HEK293T (cell line): Measurements from ENCODE around the gene KCNE2.

ENCODE experiments used
- BHLHE40 ChIP-seq: fragments of 450-650 bp; IDR thresholded peaks from 2 replicates; pipeline ENCODE4 v1.6.1; 2016; ENCODE audit warnings: mild to moderate bottlenecking, moderate library complexity, borderline replicate concordance
- CTBP1 ChIP-seq: fragments of 450-650 bp; IDR thresholded peaks from 2 replicates; pipeline ENCODE4 v1.6.1; 2016; ENCODE audit warnings: borderline replicate concordance
- ELF4 ChIP-seq: fragments of 450-650 bp; IDR thresholded peaks from 2 replicates; pipeline ENCODE4 v1.6.1; 2017; ENCODE audit warnings: antibody characterized with exemption
- FOXA1 ChIP-seq: fragments of 450-650 bp; IDR thresholded peaks from 2 replicates; pipeline ENCODE4 v1.6.1; 2016; ENCODE audit warnings: mild to moderate bottlenecking
- HDGF ChIP-seq: fragments of 450-650 bp; IDR thresholded peaks from 2 replicates; pipeline ENCODE4 v1.6.1; 2017; ENCODE audit warnings: antibody characterized with exemption, borderline replicate concordance
- L3MBTL2 ChIP-seq: fragments of 450-650 bp; conservative IDR thresholded peaks from 2 replicates; pipeline ENCODE4 v1.6.1; 2016; ENCODE audit warnings: mild to moderate bottlenecking
- NFRKB ChIP-seq: fragments of 450-650 bp; IDR thresholded peaks from 2 replicates; pipeline ENCODE4 v1.6.1; 2016; ENCODE audit warnings: mild to moderate bottlenecking, moderate library complexity
- SP1 ChIP-seq: fragments of 450-650 bp; IDR thresholded peaks from 2 replicates; pipeline ENCODE4 v1.6.1; 2017
- SUZ12 ChIP-seq: fragments of 450-650 bp; IDR thresholded peaks from 2 replicates; pipeline ENCODE4 v1.6.1; 2016; ENCODE audit warnings: mild to moderate bottlenecking
- TARDBP ChIP-seq: fragments of 450-650 bp; IDR thresholded peaks from 2 replicates; pipeline ENCODE4 v1.6.1; 2016
- ZNF384 ChIP-seq: fragments of 450-650 bp; IDR thresholded peaks from 2 replicates; pipeline ENCODE4 v1.6.1; 2016
- TF ChIP-seq, protein P1 (sequence below): fragments of 450-650 bp; IDR thresholded peaks from 2 replicates; pipeline ENCODE4 v1.6.1; 2016

DNA sequence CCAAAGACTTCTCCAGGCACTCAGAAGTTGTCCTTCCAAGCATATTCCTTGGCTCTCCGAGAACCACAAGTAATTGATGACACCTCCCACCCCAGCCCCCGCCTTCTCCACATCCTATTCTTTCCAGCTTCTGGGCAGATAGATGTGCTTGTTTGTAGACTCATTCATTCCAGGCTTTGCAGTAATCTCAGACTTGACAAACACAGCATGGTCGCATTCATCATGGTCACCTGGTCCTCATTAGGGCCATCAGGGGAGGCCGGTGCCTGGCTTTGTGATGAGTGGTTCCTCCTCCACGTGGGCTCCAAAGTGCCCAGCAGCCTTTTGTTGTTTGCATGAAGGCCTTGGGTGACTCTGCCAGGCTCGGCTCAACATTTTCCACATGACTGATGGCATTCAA is 28.5 kb upstream of the KCNE2 start:
- TF ChIP-seq ELF4 (no peak), SP1 (no peak), L3MBTL2 (no peak), BHLHE40 (no peak), HDGF (no peak), FOXA1 (no peak), SUZ12 (no peak), CTBP1 (no peak), ZNF384 (no peak), TARDBP (no peak), NFRKB (no peak)
- TF ChIP-seq, protein P1, sequence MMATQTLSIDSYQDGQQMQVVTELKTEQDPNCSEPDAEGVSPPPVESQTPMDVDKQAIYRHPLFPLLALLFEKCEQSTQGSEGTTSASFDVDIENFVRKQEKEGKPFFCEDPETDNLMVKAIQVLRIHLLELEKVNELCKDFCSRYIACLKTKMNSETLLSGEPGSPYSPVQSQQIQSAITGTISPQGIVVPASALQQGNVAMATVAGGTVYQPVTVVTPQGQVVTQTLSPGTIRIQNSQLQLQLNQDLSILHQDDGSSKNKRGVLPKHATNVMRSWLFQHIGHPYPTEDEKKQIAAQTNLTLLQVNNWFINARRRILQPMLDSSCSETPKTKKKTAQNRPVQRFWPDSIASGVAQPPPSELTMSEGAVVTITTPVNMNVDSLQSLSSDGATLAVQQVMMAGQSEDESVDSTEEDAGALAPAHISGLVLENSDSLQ = no peak
